T-helper 2 cell treated with Interferon-gamma antibody and Interleukin-4, amounts not matched to agents 5 μg/mL and 100 μg/mL, for 36 hours (primary cell): ENCODE measurements around the gene EVL.

Experiments used
- DNase-seq: peaks from one replicate; pipeline ENCODE4 v3.0.0; 2021; ENCODE audit warnings: low spot score
- H3K27ac Mint-ChIP-seq: one replicate; pipeline ENCODE4 v1.8.0; 2021; ENCODE audit warnings: mild to moderate bottlenecking, mixed read lengths
- H3K27me3 Mint-ChIP-seq: one replicate; pipeline ENCODE4 v1.8.0; 2021; ENCODE audit warnings: low read depth, mixed read lengths
- H3K36me3 Mint-ChIP-seq: one replicate; pipeline ENCODE4 v1.8.0; 2021; ENCODE audit warnings: low read depth, mixed read lengths
- H3K4me1 Mint-ChIP-seq: one replicate; pipeline ENCODE4 v1.8.0; 2021; ENCODE audit warnings: low read depth, mixed read lengths
- H3K4me3 Mint-ChIP-seq: one replicate; pipeline ENCODE4 v1.8.0; 2022; ENCODE audit warnings: mild to moderate bottlenecking, moderate library complexity, mixed read lengths
- H3K9me3 Mint-ChIP-seq: one replicate; pipeline ENCODE4 v1.8.0; 2021; ENCODE audit warnings: mixed read lengths

Gene EVL

DNA sequence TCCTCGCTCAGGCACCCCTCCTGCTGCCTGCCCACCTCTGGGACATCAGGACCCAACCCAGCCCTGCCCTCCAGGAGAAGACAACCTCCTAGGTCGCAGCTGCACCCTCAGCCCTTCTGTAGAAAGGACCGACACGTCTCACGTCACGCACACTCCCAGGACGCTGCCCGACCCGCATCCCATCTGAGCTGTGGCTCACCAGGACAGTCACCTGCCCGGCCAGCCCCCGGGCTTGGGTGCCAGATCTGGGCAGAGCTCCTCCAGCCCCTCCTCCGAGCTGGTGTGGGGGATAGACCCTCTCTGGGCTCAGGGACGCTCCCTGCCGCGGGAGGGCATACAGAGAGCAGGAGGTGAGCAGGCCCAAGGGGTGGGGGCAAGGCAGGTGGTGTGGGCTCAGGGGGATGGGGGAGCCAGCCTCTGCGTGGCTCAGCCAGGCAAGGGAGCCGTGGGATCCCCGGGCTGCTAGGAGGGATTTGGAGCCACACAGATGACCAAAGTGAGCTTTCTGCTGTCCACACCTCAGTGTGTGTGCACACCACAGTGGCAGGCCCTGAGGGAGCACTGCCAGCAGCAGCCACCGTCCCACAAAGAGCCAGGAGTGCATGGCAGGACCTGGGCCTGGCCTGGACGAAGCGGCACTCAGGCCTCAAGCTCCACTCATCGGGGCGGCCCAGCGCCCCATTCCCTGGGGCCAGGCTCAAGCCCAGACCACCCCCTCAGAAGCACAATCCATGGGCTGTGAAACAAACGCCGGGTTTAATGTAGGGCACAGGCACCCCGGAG lies 80.7 kb downstream of the EVL start:
- peaks cover 19% of the 10 kb centered on the region for H3K36me3 Mint-ChIP-seq
- peak overlapping the region; percentile 45 for H3K27ac Mint-ChIP-seq
- H3K4me3 Mint-ChIP-seq: no peak overlapping the region
- H3K9me3 Mint-ChIP-seq: no peaks in the 10 kb centered on the region
- no peak for DNase-seq
- peaks cover 4% of the 10 kb centered on the region for H3K4me1 Mint-ChIP-seq
- H3K27me3 Mint-ChIP-seq: no peaks in the 10 kb centered on the region

- peaks cover 4% of the 10 kb centered on the region for H3K4me1 Mint-ChIP-seq
- no peak overlapping the region for H3K27ac Mint-ChIP-seq
- DNase-seq: no peak
- H3K4me3 Mint-ChIP-seq: no peak overlapping the region
- peaks cover 15% of the 10 kb centered on the region for H3K36me3 Mint-ChIP-seq
- H3K27me3 Mint-ChIP-seq: no peaks in the 10 kb centered on the region
- H3K9me3 Mint-ChIP-seq: no peaks in the 10 kb centered on the region
Observed at GRCh38 chr14:100146531-100147091, 81.4 kb downstream of the EVL start.

- H3K36me3 Mint-ChIP-seq: peaks cover 9% of the 10 kb centered on the region
- DNase-seq: peak; percentile 15
- H3K27ac Mint-ChIP-seq: peak overlapping the region; percentile 60
- no peaks in the 10 kb centered on the region for H3K9me3 Mint-ChIP-seq
- no peak overlapping the region for H3K4me3 Mint-ChIP-seq
- H3K27me3 Mint-ChIP-seq: no peaks in the 10 kb centered on the region
- peaks cover 4% of the 10 kb centered on the region for H3K4me1 Mint-ChIP-seq
Observed at GRCh38 chr14:100147181-100147631, 82.0 kb downstream of the EVL start.

- Mint-ChIP-seq H3K27me3 (no peaks in the 10 kb centered on the region), H3K27ac (peak overlapping the region; percentile 72), H3K9me3 (no peaks in the 10 kb centered on the region), H3K36me3 (peaks cover 6% of the 10 kb centered on the region), H3K4me1 (peaks cover 4% of the 10 kb centered on the region), H3K4me3 (no peak overlapping the region)
- DNase-seq: no peak
Observed at GRCh38 chr14:100147691-100148464, 82.7 kb downstream of the EVL start.

- Mint-ChIP-seq H3K27ac (peak overlapping the region; percentile 72), H3K9me3 (no peaks in the 10 kb centered on the region), H3K36me3 (peaks cover 3% of the 10 kb centered on the region), H3K4me1 (peaks cover 4% of the 10 kb centered on the region), H3K4me3 (no peak overlapping the region), H3K27me3 (no peaks in the 10 kb centered on the region)
- no peak for DNase-seq
Observed at GRCh38 chr14:100148837-100149731, 83.9 kb downstream of the EVL start.

GRCh38 chr14:100149851-100150611 lies 84.8 kb downstream of the EVL start:
- no peak overlapping the region for H3K27ac Mint-ChIP-seq

GRCh38 chr14:100150932-100151587 lies 85.8 kb downstream of the EVL start:
- Mint-ChIP-seq H3K27ac (no peak overlapping the region), H3K4me1 (peaks cover 4% of the 10 kb centered on the region), H3K36me3 (peaks cover 4% of the 10 kb centered on the region), H3K9me3 (peaks cover 6% of the 10 kb centered on the region), H3K4me3 (no peak overlapping the region), H3K27me3 (peaks cover under 1% of the 10 kb centered on the region)
- no peak for DNase-seq

More at GRCh38 chr14:100149851-100150611, 84.8 kb downstream of the EVL start:
- Mint-ChIP-seq H3K4me1 (peaks cover 4% of the 10 kb centered on the region), H3K9me3 (peaks cover 3% of the 10 kb centered on the region), H3K27me3 (no peaks in the 10 kb centered on the region), H3K4me3 (no peak overlapping the region), H3K36me3 (peaks cover 4% of the 10 kb centered on the region)
- DNase-seq: no peak

DNA sequence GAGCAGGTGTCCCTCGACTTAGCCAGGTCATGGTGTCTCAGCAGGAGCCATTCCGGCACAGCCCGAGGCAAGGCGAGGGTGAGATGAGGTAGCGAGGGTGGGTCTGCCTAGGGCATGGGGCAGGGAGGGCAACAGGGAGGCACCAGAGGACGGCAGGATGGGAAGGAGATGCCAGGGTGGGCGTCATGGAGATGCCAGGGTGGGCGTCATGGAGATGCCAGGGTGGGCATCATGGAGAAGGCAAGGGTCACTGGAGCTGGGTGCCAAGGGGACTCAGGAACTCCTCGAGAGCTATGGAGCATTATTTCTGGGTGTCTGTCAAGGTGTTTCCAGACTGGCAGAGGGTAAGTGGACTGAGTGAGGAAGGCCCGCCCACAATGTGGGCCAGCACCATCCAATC lies 86.9 kb downstream of the EVL start:
- H3K27ac Mint-ChIP-seq: peak overlapping the region; percentile 11

GRCh38 chr14:100153560-100153959 lies 88.3 kb downstream of the EVL start:
- no peak for DNase-seq
- no peaks in the 10 kb centered on the region for H3K4me1 Mint-ChIP-seq
- H3K4me3 Mint-ChIP-seq: no peak overlapping the region
- peaks cover 4% of the 10 kb centered on the region for H3K36me3 Mint-ChIP-seq
- peaks cover 21% of the 10 kb centered on the region for H3K27me3 Mint-ChIP-seq
- H3K9me3 Mint-ChIP-seq: peaks cover 6% of the 10 kb centered on the region
- no peak overlapping the region for H3K27ac Mint-ChIP-seq

More for the DNA sequence above, 86.9 kb downstream of the EVL start:
- Mint-ChIP-seq H3K9me3 (peaks cover 6% of the 10 kb centered on the region), H3K4me3 (no peak overlapping the region), H3K36me3 (peaks cover 4% of the 10 kb centered on the region), H3K4me1 (peaks cover 3% of the 10 kb centered on the region), H3K27me3 (peaks cover 9% of the 10 kb centered on the region)
- no peak for DNase-seq

- DNase-seq: no peak
- Mint-ChIP-seq H3K9me3 (peaks cover 6% of the 10 kb centered on the region), H3K4me3 (no peak overlapping the region), H3K4me1 (no peaks in the 10 kb centered on the region), H3K27ac (no peak overlapping the region), H3K27me3 (peaks cover 26% of the 10 kb centered on the region), H3K36me3 (peaks cover 4% of the 10 kb centered on the region)
Observed at GRCh38 chr14:100155049-100155621, 89.9 kb downstream of the EVL start.

DNA sequence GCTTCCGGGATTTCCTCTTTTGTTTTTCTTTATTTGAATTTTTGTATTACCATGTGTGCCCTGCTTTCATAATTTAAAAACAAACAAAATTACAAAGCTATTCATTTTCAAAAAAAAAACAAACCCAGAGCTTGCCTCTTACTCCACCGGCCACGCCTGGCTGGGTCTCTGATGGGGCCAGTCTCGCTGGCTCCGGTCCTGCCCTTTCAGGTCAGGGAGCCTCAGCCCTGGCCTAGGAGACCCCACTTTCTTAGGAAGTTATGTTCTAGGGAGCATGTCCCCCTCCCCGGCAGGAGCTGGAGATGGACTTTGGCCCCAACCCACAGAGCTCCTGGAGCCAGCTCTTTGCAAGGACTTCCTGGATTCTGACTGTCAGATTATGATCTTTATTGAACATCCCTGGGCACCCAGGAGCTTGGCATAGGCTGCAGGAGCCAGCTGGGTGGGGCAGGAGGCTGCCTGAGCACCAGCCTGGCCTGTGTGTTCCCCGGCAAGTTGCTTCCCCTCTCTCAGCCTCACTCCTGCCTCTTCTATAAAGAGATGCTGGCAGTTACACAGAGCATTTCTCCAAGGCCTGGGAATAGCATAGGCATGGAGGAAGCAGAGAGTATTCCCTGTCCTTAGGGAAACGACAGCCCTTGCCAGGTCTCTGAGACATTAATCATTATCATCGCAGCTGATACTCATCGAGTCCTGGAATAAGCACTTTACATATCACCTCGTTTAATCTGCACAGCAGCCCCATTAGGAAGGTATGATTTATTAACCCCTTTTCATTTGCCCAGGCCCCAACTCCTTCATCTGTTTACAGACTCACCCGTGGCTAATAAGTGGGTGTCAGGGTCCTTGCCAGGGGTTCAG lies 90.8 kb downstream of the EVL start:
- Mint-ChIP-seq H3K27ac (no peak overlapping the region), H3K36me3 (peaks cover 4% of the 10 kb centered on the region), H3K27me3 (peaks cover 34% of the 10 kb centered on the region), H3K4me1 (no peaks in the 10 kb centered on the region), H3K9me3 (peaks cover 6% of the 10 kb centered on the region), H3K4me3 (no peak overlapping the region)
- no peak for DNase-seq
